ENCODE data around the gene CCDC33.

CCDC33 gene

GRCh38 chr15:74374648-74375302 lies 138.6 kb downstream of the CCDC33 start:
- Histone ChIP-seq H3K36me3 (ENCODE audit: control insufficient read depth in 5 of 5, insufficient read depth in 5 of 5, low read length in 5 of 5) (no peaks in the 10 kb centered on the region), H3K9ac (ENCODE audit: low read length in 5 of 5) (no peak overlapping the region), H3K4me3 (ENCODE audit: low read depth in 1 of 5, low read length in 5 of 5) (peak overlapping the region in 4 of 5 donors; percentile 27 to 78 (median 52)), H3K27me3 (ENCODE audit: control insufficient read depth in 5 of 5, insufficient read depth in 4 of 5, low read length in 5 of 5) (no peaks in the 10 kb centered on the region), H3K9me3 (ENCODE audit: control insufficient read depth in 5 of 5, low read length in 5 of 5) (no peaks in the 10 kb centered on the region), H3K4me1 (ENCODE audit: control insufficient read depth in 5 of 5, insufficient read depth in 5 of 5, low read length in 5 of 5) (peaks cover 2 to 19% (median 19%) of the 10 kb centered on the region in 5 donors), H3K27ac (ENCODE audit: low read depth, low read length) (no peak overlapping the region)

- Histone ChIP-seq H3K4me1 (ENCODE audit: control insufficient read depth in 5 of 5, insufficient read depth in 5 of 5, low read length in 5 of 5) (peaks cover 2 to 19% (median 19%) of the 10 kb centered on the region in 5 donors), H3K27me3 (ENCODE audit: control insufficient read depth in 5 of 5, insufficient read depth in 4 of 5, low read length in 5 of 5) (no peaks in the 10 kb centered on the region), H3K9ac (ENCODE audit: low read length in 5 of 5) (no peak overlapping the region), H3K4me3 (ENCODE audit: low read depth in 1 of 5, low read length in 5 of 5) (no peak overlapping the region), H3K36me3 (ENCODE audit: control insufficient read depth in 5 of 5, insufficient read depth in 5 of 5, low read length in 5 of 5) (no peaks in the 10 kb centered on the region), H3K27ac (ENCODE audit: low read depth, low read length) (no peak overlapping the region), H3K9me3 (ENCODE audit: control insufficient read depth in 5 of 5, low read length in 5 of 5) (no peaks in the 10 kb centered on the region)
Measured at GRCh38 chr15:74375303-74375693, 139.2 kb downstream of the CCDC33 start.

GRCh38 chr15:74376226-74376625 lies 140.1 kb downstream of the CCDC33 start:
- Histone ChIP-seq H3K27ac (ENCODE audit: low read depth, low read length) (no peak overlapping the region), H3K27me3 (ENCODE audit: control insufficient read depth in 5 of 5, insufficient read depth in 4 of 5, low read length in 5 of 5) (peaks cover 0 to 4% (median 0%) of the 10 kb centered on the region in 5 donors), H3K9ac (ENCODE audit: low read length in 5 of 5) (peak overlapping the region in 1 of 5 donors; percentile 28), H3K9me3 (ENCODE audit: control insufficient read depth in 5 of 5, low read length in 5 of 5) (no peaks in the 10 kb centered on the region), H3K36me3 (ENCODE audit: control insufficient read depth in 5 of 5, insufficient read depth in 5 of 5, low read length in 5 of 5) (no peaks in the 10 kb centered on the region), H3K4me1 (ENCODE audit: control insufficient read depth in 5 of 5, insufficient read depth in 5 of 5, low read length in 5 of 5) (peaks cover 2 to 19% (median 19%) of the 10 kb centered on the region in 5 donors), H3K4me3 (ENCODE audit: low read depth in 1 of 5, low read length in 5 of 5) (no peak overlapping the region)

- Histone ChIP-seq H3K27me3 (ENCODE audit: control insufficient read depth in 5 of 5, insufficient read depth in 4 of 5, low read length in 5 of 5) (peaks cover 0 to 5% (median 2%) of the 10 kb centered on the region in 5 donors), H3K9me3 (ENCODE audit: control insufficient read depth in 5 of 5, low read length in 5 of 5) (no peaks in the 10 kb centered on the region), H3K27ac (ENCODE audit: low read depth, low read length) (no peak overlapping the region), H3K4me3 (ENCODE audit: low read depth in 1 of 5, low read length in 5 of 5) (no peak overlapping the region), H3K9ac (ENCODE audit: low read length in 5 of 5) (no peak overlapping the region), H3K4me1 (ENCODE audit: control insufficient read depth in 5 of 5, insufficient read depth in 5 of 5, low read length in 5 of 5) (peaks cover 2 to 19% (median 19%) of the 10 kb centered on the region in 5 donors), H3K36me3 (ENCODE audit: control insufficient read depth in 5 of 5, insufficient read depth in 5 of 5, low read length in 5 of 5) (no peaks in the 10 kb centered on the region)
Measured at GRCh38 chr15:74376825-74377581, 140.9 kb downstream of the CCDC33 start.

- Histone ChIP-seq H3K9ac (ENCODE audit: low read length in 5 of 5) (no peak overlapping the region), H3K4me3 (ENCODE audit: low read depth in 1 of 5, low read length in 5 of 5) (no peak overlapping the region), H3K9me3 (ENCODE audit: control insufficient read depth in 5 of 5, low read length in 5 of 5) (no peaks in the 10 kb centered on the region), H3K4me1 (ENCODE audit: control insufficient read depth in 5 of 5, insufficient read depth in 5 of 5, low read length in 5 of 5) (peaks cover 2 to 22% (median 19%) of the 10 kb centered on the region in 5 donors), H3K27me3 (ENCODE audit: control insufficient read depth in 5 of 5, insufficient read depth in 4 of 5, low read length in 5 of 5) (peaks cover 0 to 5% (median 2%) of the 10 kb centered on the region in 5 donors), H3K36me3 (ENCODE audit: control insufficient read depth in 5 of 5, insufficient read depth in 5 of 5, low read length in 5 of 5) (no peaks in the 10 kb centered on the region), H3K27ac (ENCODE audit: low read depth, low read length) (no peak overlapping the region)
Measured at GRCh38 chr15:74377831-74378766, 142.0 kb downstream of the CCDC33 start.

- H3K4me3 ChIP-seq (ENCODE audit: low read depth in 1 of 5, low read length in 5 of 5) = no peak overlapping the region
- peaks cover 0 to 5% (median 2%) of the 10 kb centered on the region in 5 donors for H3K27me3 ChIP-seq (ENCODE audit: control insufficient read depth in 5 of 5, insufficient read depth in 4 of 5, low read length in 5 of 5)
- H3K9ac ChIP-seq (ENCODE audit: low read length in 5 of 5) = no peak overlapping the region
- H3K9me3 ChIP-seq (ENCODE audit: control insufficient read depth in 5 of 5, low read length in 5 of 5) = no peaks in the 10 kb centered on the region
- no peak overlapping the region for H3K27ac ChIP-seq (ENCODE audit: low read depth, low read length)
- H3K36me3 ChIP-seq (ENCODE audit: control insufficient read depth in 5 of 5, insufficient read depth in 5 of 5, low read length in 5 of 5) = no peaks in the 10 kb centered on the region
- peaks cover 2 to 17% (median 13%) of the 10 kb centered on the region in 5 donors for H3K4me1 ChIP-seq (ENCODE audit: control insufficient read depth in 5 of 5, insufficient read depth in 5 of 5, low read length in 5 of 5)
Measured at GRCh38 chr15:74378848-74379247, 142.7 kb downstream of the CCDC33 start.

GRCh38 chr15:74380361-74381189 lies 144.4 kb downstream of the CCDC33 start:
- peaks cover 0 to 5% (median 2%) of the 10 kb centered on the region in 5 donors for H3K27me3 ChIP-seq (ENCODE audit: control insufficient read depth in 5 of 5, insufficient read depth in 4 of 5, low read length in 5 of 5)
- H3K4me1 ChIP-seq (ENCODE audit: control insufficient read depth in 5 of 5, insufficient read depth in 5 of 5, low read length in 5 of 5) = peaks cover 0 to 19% (median 7%) of the 10 kb centered on the region in 5 donors
- H3K4me3 ChIP-seq (ENCODE audit: low read depth in 1 of 5, low read length in 5 of 5) = no peak overlapping the region
- no peak overlapping the region for H3K9ac ChIP-seq (ENCODE audit: low read length in 5 of 5)
- no peak overlapping the region for H3K27ac ChIP-seq (ENCODE audit: low read depth, low read length)
- no peaks in the 10 kb centered on the region for H3K36me3 ChIP-seq (ENCODE audit: control insufficient read depth in 5 of 5, insufficient read depth in 5 of 5, low read length in 5 of 5)
- H3K9me3 ChIP-seq (ENCODE audit: control insufficient read depth in 5 of 5, low read length in 5 of 5) = no peaks in the 10 kb centered on the region

- H3K27me3 ChIP-seq (ENCODE audit: control insufficient read depth in 5 of 5, insufficient read depth in 4 of 5, low read length in 5 of 5) = peaks cover 0 to 5% (median 2%) of the 10 kb centered on the region in 5 donors
- H3K4me3 ChIP-seq (ENCODE audit: low read depth in 1 of 5, low read length in 5 of 5) = no peak overlapping the region
- H3K9me3 ChIP-seq (ENCODE audit: control insufficient read depth in 5 of 5, low read length in 5 of 5) = no peaks in the 10 kb centered on the region
- no peaks in the 10 kb centered on the region for H3K36me3 ChIP-seq (ENCODE audit: control insufficient read depth in 5 of 5, insufficient read depth in 5 of 5, low read length in 5 of 5)
- no peak overlapping the region for H3K27ac ChIP-seq (ENCODE audit: low read depth, low read length)
- no peak overlapping the region for H3K9ac ChIP-seq (ENCODE audit: low read length in 5 of 5)
- peaks cover 0 to 24% (median 11%) of the 10 kb centered on the region in 5 donors for H3K4me1 ChIP-seq (ENCODE audit: control insufficient read depth in 5 of 5, insufficient read depth in 5 of 5, low read length in 5 of 5)
Measured at GRCh38 chr15:74381190-74381453, 145.0 kb downstream of the CCDC33 start.

GRCh38 chr15:74381481-74381880 lies 145.4 kb downstream of the CCDC33 start:
- Histone ChIP-seq H3K9me3 (ENCODE audit: control insufficient read depth in 5 of 5, low read length in 5 of 5) (no peaks in the 10 kb centered on the region), H3K9ac (ENCODE audit: low read length in 5 of 5) (no peak overlapping the region), H3K4me3 (ENCODE audit: low read depth in 1 of 5, low read length in 5 of 5) (no peak overlapping the region), H3K4me1 (ENCODE audit: control insufficient read depth in 5 of 5, insufficient read depth in 5 of 5, low read length in 5 of 5) (peaks cover 0 to 28% (median 15%) of the 10 kb centered on the region in 5 donors), H3K27ac (ENCODE audit: low read depth, low read length) (no peak overlapping the region), H3K36me3 (ENCODE audit: control insufficient read depth in 5 of 5, insufficient read depth in 5 of 5, low read length in 5 of 5) (no peaks in the 10 kb centered on the region), H3K27me3 (ENCODE audit: control insufficient read depth in 5 of 5, insufficient read depth in 4 of 5, low read length in 5 of 5) (peaks cover 0 to 5% (median 2%) of the 10 kb centered on the region in 5 donors)

Data from subcutaneous abdominal adipose tissue (tissue), 5 donors.